HG03095 (cell line): ENCODE data around the gene OR11G2.
"Not testable (repeated sequence)": the region's sequence is repeated elsewhere in the genome, so short reads cannot be mapped to it uniquely, and the experiment has no call there.

Source experiments
- ATAC-seq: cut with Tn5 transposase; IDR thresholded peaks from one replicate; pipeline ENCODE4 v1.9.1; 2021; ENCODE audit warnings: moderate library complexity; ENCODE audit not compliant: unreplicated experiment

Gene OR11G2

GRCh38 chr14:20223410-20223809, 32.7 kb downstream of the OR11G2 start, which contains the start of gene OR11H6:
OR11H6 (plus strand) TSS chr14:20223710; CDS start chr14:20223710, 0 bp downstream.
- no peak for ATAC-seq

- no peak for ATAC-seq
Measured at GRCh38 chr14:20228681-20229080, 38.0 kb downstream of the OR11G2 start, which contains the start of gene OR11H7. OR11H7 (plus strand) TSS chr14:20228981.

DNA sequence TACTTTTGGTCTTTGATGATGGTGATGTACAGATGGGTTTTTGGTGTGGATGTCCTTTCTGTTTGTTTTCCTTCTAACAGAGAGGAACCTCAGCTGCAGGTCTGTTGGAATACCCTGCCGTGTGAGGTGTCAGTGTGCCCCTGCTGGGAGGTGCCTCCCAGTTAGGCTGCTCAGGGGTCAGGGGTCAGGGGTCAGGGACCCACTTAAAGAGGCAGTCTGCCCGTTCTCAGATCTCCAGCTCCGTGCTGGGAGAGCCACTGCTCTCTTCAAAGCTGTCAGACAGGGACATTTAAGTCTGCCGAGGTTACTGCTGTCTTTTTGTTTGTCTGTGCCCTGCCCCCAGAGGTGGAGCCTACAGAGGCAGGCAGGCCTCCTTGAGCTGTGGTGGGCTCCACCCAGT, 44.7 kb downstream of the OR11G2 start:
- ATAC-seq = not testable (repeated sequence)

GRCh38 chr14:20247646-20248246, 57.0 kb downstream of the OR11G2 start:
- ATAC-seq = no peak
